ENCODE measurements around the gene ATG2A. TPM values are rescaled to one million over a fixed set of nuclear protein-coding genes. Genes with fewer than 3 reads are reported as not detected.

Gene ATG2A
- total and polyA plus RNA-seq, 2 donors (not counting 3 experiments of a cell fraction or from before 2014, with no cell fraction given) = 13.4 to 24.3 TPM

DNA sequence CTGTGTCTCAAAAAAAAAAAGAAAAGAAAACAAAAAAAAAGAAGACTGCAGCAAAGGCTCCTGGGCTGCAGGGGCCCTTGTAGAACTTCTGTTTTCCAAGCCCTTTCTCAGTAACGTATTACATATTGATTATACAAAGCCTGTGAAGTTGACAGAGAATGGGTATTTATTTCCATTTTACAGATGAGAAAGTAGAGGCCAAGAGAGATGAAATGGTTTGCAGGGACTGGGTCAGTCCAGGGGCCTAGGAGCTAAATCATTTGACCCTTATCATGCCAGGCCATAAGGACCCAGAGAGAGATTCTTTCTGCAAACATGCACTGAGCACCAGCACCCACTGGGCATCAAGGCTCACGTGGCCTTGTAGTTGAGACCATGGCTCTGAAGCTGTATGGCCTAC lies 11.9 kb upstream of the ATG2A start:
- H3K4me3 ChIP-seq (replicated peaks in 1 of 3; ENCODE audit: insufficient read depth in 1 of 3, low read depth in 1 of 3, low read length in 3 of 3) = no peak overlapping the region
- no peak for DNase-seq (ENCODE audit: low read depth, low spot score)
- peaks cover 3 to 37% of the 10 kb centered on the region in 2 experiments for H3K36me3 ChIP-seq (ENCODE audit: control insufficient read depth in 2 of 2, extremely low read depth in 1 of 2, insufficient read depth in 2 of 2, low read length in 2 of 2)
- ChIA-PET CTCF (interaction anchor here (1.8 to 2.0 kb wide), 2 partner anchors 11 to 68 kb away, joined by 4 to 7 read pairs; partner anchors contain the start of gene BATF2), POLR2A (no interaction called here)
- TF ChIP-seq GATA2 (IDR thresholded peaks at IDR 0.05; ENCODE audit: insufficient read depth, insufficient read length, low read depth, low read length) (no peak), EZH2 (IDR thresholded peaks at IDR 0.05; ENCODE audit: borderline replicate concordance, low read depth, low read length, severe bottlenecking) (no peak)
- intact Hi-C loops (cut with micrococcal nuclease) (no loop called here), dilution Hi-C loops (cut with MboI; ENCODE audit: extremely low pct_ligation_motif_present, low sequenced_read_pairs) (no loop called here)
- no peaks in the 10 kb centered on the region for H3K9me3 ChIP-seq (replicated peaks; ENCODE audit: control insufficient read depth, insufficient read depth, low read length)
- no peak for FAIRE-seq
- no peak overlapping the region for H3K27ac ChIP-seq (ENCODE audit: insufficient read depth, low read depth, low read length)
- H3K9me1 ChIP-seq (replicated peaks; ENCODE audit: control insufficient read depth, extremely low read depth, insufficient read depth, low read length) = no peaks in the 10 kb centered on the region
- H3K4me1 ChIP-seq (ENCODE audit: control insufficient read depth, extremely low read depth, insufficient read depth, low read length) = peaks cover 7% of the 10 kb centered on the region
- no peak overlapping the region for H2AFZ ChIP-seq (ENCODE audit: low read depth, low read length)
- H3K27me3 ChIP-seq (ENCODE audit: control insufficient read depth in 2 of 2, insufficient read depth in 2 of 2, low read length in 2 of 2) = no peaks in the 10 kb centered on the region
- no peak overlapping the region for H3K9ac ChIP-seq (replicated peaks; ENCODE audit: extremely low read depth, insufficient read depth, low read length)
- BruUV-seq (replicated peaks) = no TSS peak
- no peaks in the 10 kb centered on the region for H4K20me1 ChIP-seq (replicated peaks; ENCODE audit: control insufficient read depth, extremely low read depth, insufficient read depth, low read length)
- H3K4me2 ChIP-seq (ENCODE audit: insufficient read depth, low read length) = no peak overlapping the region
- no peaks in the 10 kb centered on the region for H3K79me2 ChIP-seq (ENCODE audit: control insufficient read depth, insufficient read depth, low read length)

DNA sequence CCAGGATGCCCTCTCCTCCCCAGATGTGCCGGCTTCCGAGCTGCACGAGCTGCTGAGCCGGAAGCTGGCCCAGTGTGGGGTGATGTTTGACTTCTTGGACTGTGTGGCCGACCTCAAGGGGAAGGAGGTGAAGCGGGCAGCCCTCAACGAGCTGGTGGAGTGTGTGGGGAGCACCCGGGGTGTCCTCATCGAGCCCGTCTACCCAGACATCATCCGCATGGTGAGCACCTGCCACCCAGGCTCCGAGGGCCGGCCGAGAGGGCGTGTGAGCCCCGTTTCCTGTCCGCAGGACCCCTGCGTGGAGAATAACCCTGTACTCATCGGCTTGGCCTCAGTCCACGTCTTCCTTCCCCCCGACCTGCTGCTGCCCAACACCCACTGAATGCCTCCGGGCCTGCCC lies 9.7 kb upstream of the ATG2A start:
- dilution Hi-C loops (cut with MboI; ENCODE audit: extremely low pct_ligation_motif_present, low sequenced_read_pairs) (no loop called here), intact Hi-C loops (cut with micrococcal nuclease) (no loop called here)
- H2AFZ ChIP-seq (ENCODE audit: low read depth, low read length) = no peak overlapping the region
- no peak overlapping the region for H3K4me3 ChIP-seq (replicated peaks in 1 of 3; ENCODE audit: insufficient read depth in 1 of 3, low read depth in 1 of 3, low read length in 3 of 3)
- H3K27ac ChIP-seq (ENCODE audit: insufficient read depth, low read depth, low read length) = no peak overlapping the region
- DNase-seq (ENCODE audit: low read depth, low spot score) = no peak
- no peaks in the 10 kb centered on the region for H3K9me3 ChIP-seq (replicated peaks; ENCODE audit: control insufficient read depth, insufficient read depth, low read length)
- H3K79me2 ChIP-seq (ENCODE audit: control insufficient read depth, insufficient read depth, low read length) = no peaks in the 10 kb centered on the region
- no peak overlapping the region for H3K9ac ChIP-seq (replicated peaks; ENCODE audit: extremely low read depth, insufficient read depth, low read length)
- H3K36me3 ChIP-seq (ENCODE audit: control insufficient read depth in 2 of 2, extremely low read depth in 1 of 2, insufficient read depth in 2 of 2, low read length in 2 of 2) = peaks cover 3 to 22% of the 10 kb centered on the region in 2 experiments
- H3K9me1 ChIP-seq (replicated peaks; ENCODE audit: control insufficient read depth, extremely low read depth, insufficient read depth, low read length) = no peaks in the 10 kb centered on the region
- H3K4me1 ChIP-seq (ENCODE audit: control insufficient read depth, extremely low read depth, insufficient read depth, low read length) = peaks cover 7% of the 10 kb centered on the region
- POLR2A ChIA-PET = no interaction called here
- no peak overlapping the region for H3K4me2 ChIP-seq (ENCODE audit: insufficient read depth, low read length)
- H3K27me3 ChIP-seq (ENCODE audit: control insufficient read depth in 2 of 2, insufficient read depth in 2 of 2, low read length in 2 of 2) = no peaks in the 10 kb centered on the region
- no peaks in the 10 kb centered on the region for H4K20me1 ChIP-seq (replicated peaks; ENCODE audit: control insufficient read depth, extremely low read depth, insufficient read depth, low read length)
- CTCF ChIA-PET = interaction anchor here (1.0 to 3.7 kb wide), 2 partner anchors 9 to 70 kb away, joined by 3 to 24 read pairs; partner anchors contain the start of gene BATF2
- no peak for FAIRE-seq
- TF ChIP-seq GATA2 (IDR thresholded peaks at IDR 0.05; ENCODE audit: insufficient read depth, insufficient read length, low read depth, low read length) = no peak
- TF ChIP-seq POLR2A (IDR thresholded peaks at IDR 0.05; ENCODE audit: low read depth, low read length) = no peak
- no peak for TF ChIP-seq CTCF (IDR thresholded peaks at IDR 0.05; ENCODE audit: extremely low read depth in 1 of 2, insufficient read depth in 1 of 2, low read depth in 1 of 2, low read length in 2 of 2)
- no peak for TF ChIP-seq MYC (IDR thresholded peaks at IDR 0.05; ENCODE audit: low read depth, low read length)
- no peak for TF ChIP-seq EZH2 (IDR thresholded peaks at IDR 0.05; ENCODE audit: borderline replicate concordance, low read depth, low read length, severe bottlenecking)
- no peak for TF ChIP-seq FOS (IDR thresholded peaks at IDR 0.05; ENCODE audit: borderline replicate concordance, insufficient read depth, low read length)
- no peak for TF ChIP-seq JUN (IDR thresholded peaks at IDR 0.05; ENCODE audit: borderline replicate concordance, insufficient read depth, insufficient read length, low read depth)
- BruUV-seq (replicated peaks) = no TSS peak
